PFSK-1 (cell line): Measurements from ENCODE around the gene OSBPL2. TPM values are rescaled to one million over a fixed set of nuclear protein-coding genes. Genes with fewer than 3 reads are reported as not detected.

Experiments used
- FOXP2 ChIP-seq: optimal IDR thresholded peaks from 2 replicates; pipeline ENCODE3; 2011; ENCODE audit warnings: borderline replicate concordance, control low read depth, inconsistent platforms; ENCODE audit not compliant: insufficient read depth; ENCODE audit errors: extremely low read length, extremely low read depth
- POLR2AphosphoS5 ChIP-seq: IDR thresholded peaks from 2 replicates; pipeline ENCODE4 v1.6.1; 2012; ENCODE audit warnings: low read depth, mild to moderate bottlenecking, control low read depth, low read length, moderate library complexity
- REST ChIP-seq, 2 experiments: IDR thresholded peaks; 2 replicates each; pipeline versions ENCODE4 v1.6.1 to v1.8.0; 2011 to 2012; ENCODE audit warnings: low read depth in 2 of 2, low read length in 2 of 2, control low read depth in 1 of 2, inconsistent platforms in 1 of 2, mild to moderate bottlenecking in 1 of 2, moderate library complexity in 1 of 2; ENCODE audit not compliant: insufficient read depth in 1 of 2
- SIN3A ChIP-seq: IDR thresholded peaks from 2 replicates; pipeline ENCODE4 v1.6.1; 2012; ENCODE audit warnings: mild to moderate bottlenecking, low read length, moderate library complexity, borderline replicate concordance; ENCODE audit not compliant: insufficient read depth
- TAF1 ChIP-seq: IDR thresholded peaks from 2 replicates; pipeline ENCODE4 v1.6.1; 2012; ENCODE audit warnings: low read length, control low read depth, borderline replicate concordance; ENCODE audit not compliant: insufficient read depth
- polyA plus RNA-seq: library from polyadenylated mRNA; unstranded; fragments of >200 nt; gene quantifications from one replicate; pipeline ENCODE4 v1.2.1, GENCODE V29; 2012; ENCODE audit warnings: low read depth, missing spikeins; ENCODE audit not compliant: insufficient read length

The OSBPL2 gene
- 17.8 TPM for polyA plus RNA-seq

GRCh38 chr20:62237801-62238568, at the start of gene OSBPL2:
Gene OSBPL2 (plus strand): TSS chr20:62238521. CDS start chr20:62256185, 17,664 bp downstream.
- TF ChIP-seq POLR2AphosphoS5 (no peak), FOXP2 (peak; percentile 83), SIN3A (peak; percentile 83)

GRCh38 chr20:62190639-62191411, 47.5 kb upstream of the OSBPL2 start:
- TF ChIP-seq REST (IDR thresholded peaks at IDR 0.05; ENCODE audit: insufficient read depth in 1 of 2, low read depth in 2 of 2, low read length in 2 of 2) (no peak), POLR2AphosphoS5 (no peak), SIN3A (no peak), FOXP2 (no peak), TAF1 (no peak)

- TF ChIP-seq TAF1 (no peak), FOXP2 (no peak), REST (IDR thresholded peaks at IDR 0.05; ENCODE audit: insufficient read depth in 1 of 2, low read depth in 2 of 2, low read length in 2 of 2) (no peak), SIN3A (no peak), POLR2AphosphoS5 (no peak)
These were observed 46.4 kb upstream of the OSBPL2 start for GRCh38 chr20:62191781-62192559.

- no peak for TF ChIP-seq TAF1
- TF ChIP-seq SIN3A = no peak
- no peak for TF ChIP-seq FOXP2
- no peak for TF ChIP-seq POLR2AphosphoS5
- TF ChIP-seq REST (IDR thresholded peaks at IDR 0.05; ENCODE audit: insufficient read depth in 1 of 2, low read depth in 2 of 2, low read length in 2 of 2) = no peak
These were observed 45.7 kb upstream of the OSBPL2 start for GRCh38 chr20:62192635-62193034.
